GM12872 (cell line): ENCODE data around the gene GALNT4.

Experiments
- CTCF ChIP-seq: IDR thresholded peaks from 3 replicates; pipeline ENCODE4 v1.5.1; 2011; ENCODE audit warnings: low read depth, mild to moderate bottlenecking, low read length, moderate library complexity; ENCODE audit not compliant: insufficient read depth

GALNT4 gene

GRCh38 chr12:89559753-89560152, 35.2 kb upstream of the GALNT4 start:
- TF ChIP-seq CTCF = no peak

- no peak for TF ChIP-seq CTCF
These were observed 32.4 kb upstream of the GALNT4 start for GRCh38 chr12:89556976-89557375.

GRCh38 chr12:89552376-89552775, 27.8 kb upstream of the GALNT4 start:
- no peak for TF ChIP-seq CTCF

GRCh38 chr12:89551747-89552146, 27.2 kb upstream of the GALNT4 start:
- no peak for TF ChIP-seq CTCF

GRCh38 chr12:89547101-89547500, 22.5 kb upstream of the GALNT4 start:
- TF ChIP-seq CTCF = no peak

- TF ChIP-seq CTCF = no peak
These were observed 21.6 kb upstream of the GALNT4 start for GRCh38 chr12:89546151-89546550.

GRCh38 chr12:89544681-89545184, 20.1 kb upstream of the GALNT4 start:
- no peak for TF ChIP-seq CTCF

GRCh38 chr12:89544022-89544421, 19.4 kb upstream of the GALNT4 start:
- no peak for TF ChIP-seq CTCF
